KG1 (cell line): ENCODE data around the gene ANXA2.
A peak's percentile ranks its signal among the peaks of the same experiment; 100 is the strongest.
"Not testable (repeated sequence)": the region's sequence is repeated elsewhere in the genome, so short reads cannot be mapped to it uniquely, and the experiment has no call there.

Experiments used
- DNase-seq: peaks from one replicate; lab custom pipeline; 2025; lab: John Stamatoyannopoulos, UW

Gene ANXA2

GRCh38 chr15:60343221-60343970 lies 54.4 kb downstream of the ANXA2 start:
- DNase-seq = no peak

GRCh38 chr15:60340207-60340921 lies 57.4 kb downstream of the ANXA2 start:
- no peak for DNase-seq

GRCh38 chr15:60339236-60339635 lies 58.5 kb downstream of the ANXA2 start:
- DNase-seq = no peak

- DNase-seq = no peak
Measured at GRCh38 chr15:60338810-60339209, 59.0 kb downstream of the ANXA2 start.

GRCh38 chr15:60337076-60337475 lies 60.7 kb downstream of the ANXA2 start:
- DNase-seq = no peak

- DNase-seq = not testable (repeated sequence)
Measured at GRCh38 chr15:60335296-60335695, 62.5 kb downstream of the ANXA2 start.

GRCh38 chr15:60328852-60329443 lies 68.8 kb downstream of the ANXA2 start:
- DNase-seq = peak; percentile 1

- peak; percentile 45 for DNase-seq
Measured at GRCh38 chr15:60326824-60327654, 70.7 kb downstream of the ANXA2 start.

- no peak for DNase-seq
Measured at GRCh38 chr15:60326343-60326742, 71.4 kb downstream of the ANXA2 start.

- DNase-seq = no peak
Measured at GRCh38 chr15:60325905-60326304, 71.9 kb downstream of the ANXA2 start.

GRCh38 chr15:60324706-60325438 lies 72.9 kb downstream of the ANXA2 start:
- DNase-seq = no peak

- no peak for DNase-seq
Measured at GRCh38 chr15:60323322-60323721, 74.5 kb downstream of the ANXA2 start.

GRCh38 chr15:60320365-60320764 lies 77.4 kb downstream of the ANXA2 start:
- DNase-seq = no peak

GRCh38 chr15:60318216-60318867 lies 79.4 kb downstream of the ANXA2 start:
- DNase-seq = no peak

GRCh38 chr15:60316961-60317360 lies 80.8 kb downstream of the ANXA2 start:
- DNase-seq = no peak

- no peak for DNase-seq
Measured at GRCh38 chr15:60315878-60316277, 81.9 kb downstream of the ANXA2 start.

GRCh38 chr15:60313906-60314305 lies 83.9 kb downstream of the ANXA2 start:
- DNase-seq = no peak

GRCh38 chr15:60307034-60307433 lies 90.8 kb downstream of the ANXA2 start:
- no peak for DNase-seq

- no peak for DNase-seq
Measured at GRCh38 chr15:60301024-60301423, 96.8 kb downstream of the ANXA2 start.

- DNase-seq = no peak
Measured at GRCh38 chr15:60299452-60300047, 98.2 kb downstream of the ANXA2 start.
